Amygdala (tissue), 56 donors: ENCODE measurements around the gene TTC38.
A peak's percentile ranks its signal among the peaks of the same experiment; 100 is the strongest.
"Not testable (repeated sequence)": the region's sequence is repeated elsewhere in the genome, so short reads cannot be mapped to it uniquely, and the experiment has no call there.

Source experiments
- DNase-seq, 56 donors: peaks; one replicate each; lab custom pipeline; 2025; lab: John Stamatoyannopoulos, UW

Gene TTC38

DNA sequence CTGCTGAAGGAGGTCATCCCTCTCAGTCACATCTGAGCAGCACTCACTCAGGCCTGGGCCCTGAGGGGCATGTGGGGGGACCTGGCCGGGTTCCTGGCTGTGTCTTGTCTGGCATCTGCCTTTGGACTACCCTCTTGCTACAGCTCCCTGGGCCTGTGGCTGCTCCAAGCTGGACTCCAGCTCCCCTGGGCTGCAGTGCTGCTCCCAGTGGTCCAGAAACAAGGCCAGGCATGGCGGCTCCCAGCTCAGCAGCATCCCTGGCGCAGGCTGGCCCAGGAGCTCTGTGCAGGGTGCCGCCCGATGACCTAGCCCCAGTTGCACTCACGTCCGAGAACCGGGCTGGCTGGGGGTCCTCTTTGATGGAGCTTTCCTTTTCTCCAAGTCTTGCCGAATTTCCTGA is 23.0 kb upstream of the TTC38 start:
- no peak for DNase-seq

DNA sequence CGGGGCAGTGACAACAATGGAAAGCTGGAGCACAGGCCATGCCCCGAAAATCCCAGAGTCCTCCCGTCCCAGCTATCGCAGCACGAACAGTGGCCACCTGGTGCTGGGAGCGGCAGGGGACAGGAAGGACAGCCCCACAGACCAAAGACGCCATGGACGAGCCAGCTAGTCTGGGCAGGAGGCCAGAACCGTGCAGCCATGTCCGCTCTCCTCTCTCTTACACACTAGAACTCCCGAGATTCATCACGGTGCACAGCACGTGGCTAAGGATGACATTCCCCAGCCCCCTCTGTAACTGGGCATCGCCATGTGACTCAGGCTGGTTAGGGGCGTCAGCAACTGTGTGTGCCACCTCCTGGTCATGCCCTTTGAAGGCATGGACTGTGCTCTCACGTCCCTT is 22.3 kb upstream of the TTC38 start:
- peak in 27 of 56 donors; percentile 11 to 77 (median 40) for DNase-seq

DNA sequence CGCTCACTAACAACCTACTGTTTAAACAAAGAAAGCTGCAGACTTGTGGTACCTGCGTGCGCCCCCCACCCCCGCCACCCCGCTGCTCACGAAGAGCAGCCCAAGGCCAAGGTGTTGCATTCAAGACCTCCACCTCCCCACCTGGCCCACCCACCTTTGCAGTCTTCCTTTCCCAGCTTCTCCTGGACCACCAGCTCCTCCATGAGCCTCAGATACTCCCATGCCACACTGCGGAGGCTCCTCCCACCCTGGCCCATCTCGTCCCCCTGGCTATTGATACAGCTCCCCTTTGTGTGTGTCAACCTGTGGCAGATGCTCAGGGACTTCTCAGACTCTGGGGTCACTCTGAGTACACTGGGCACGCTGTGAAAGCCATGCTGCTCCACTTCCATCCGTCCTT is 21.6 kb upstream of the TTC38 start:
- no peak for DNase-seq

DNA sequence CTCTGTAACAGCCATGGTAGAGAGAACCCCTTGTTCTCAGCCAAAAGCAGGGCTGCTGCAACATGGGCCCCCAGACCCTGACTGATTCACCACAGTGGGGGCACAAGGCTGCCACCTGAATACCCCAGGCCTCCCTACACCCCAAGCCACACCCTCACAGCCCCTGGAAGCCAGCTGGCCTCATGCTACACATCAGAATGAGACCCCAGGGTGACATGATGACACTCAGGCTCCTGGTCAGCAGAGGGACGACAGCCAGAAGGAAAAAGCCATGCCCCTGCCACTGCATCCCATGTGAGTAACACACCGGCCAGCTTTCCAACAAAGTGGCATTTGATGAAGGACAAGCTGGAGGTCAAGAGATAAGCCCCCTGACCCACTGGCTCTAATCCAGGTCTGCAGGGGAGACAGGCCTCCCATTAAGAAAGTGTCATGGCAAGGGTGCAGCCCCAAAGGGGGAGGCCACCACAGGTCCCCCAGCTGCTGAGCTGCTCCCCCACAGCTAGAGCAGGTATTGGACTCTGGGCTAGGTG is 20.3 kb upstream of the TTC38 start:
- DNase-seq: no peak

DNA sequence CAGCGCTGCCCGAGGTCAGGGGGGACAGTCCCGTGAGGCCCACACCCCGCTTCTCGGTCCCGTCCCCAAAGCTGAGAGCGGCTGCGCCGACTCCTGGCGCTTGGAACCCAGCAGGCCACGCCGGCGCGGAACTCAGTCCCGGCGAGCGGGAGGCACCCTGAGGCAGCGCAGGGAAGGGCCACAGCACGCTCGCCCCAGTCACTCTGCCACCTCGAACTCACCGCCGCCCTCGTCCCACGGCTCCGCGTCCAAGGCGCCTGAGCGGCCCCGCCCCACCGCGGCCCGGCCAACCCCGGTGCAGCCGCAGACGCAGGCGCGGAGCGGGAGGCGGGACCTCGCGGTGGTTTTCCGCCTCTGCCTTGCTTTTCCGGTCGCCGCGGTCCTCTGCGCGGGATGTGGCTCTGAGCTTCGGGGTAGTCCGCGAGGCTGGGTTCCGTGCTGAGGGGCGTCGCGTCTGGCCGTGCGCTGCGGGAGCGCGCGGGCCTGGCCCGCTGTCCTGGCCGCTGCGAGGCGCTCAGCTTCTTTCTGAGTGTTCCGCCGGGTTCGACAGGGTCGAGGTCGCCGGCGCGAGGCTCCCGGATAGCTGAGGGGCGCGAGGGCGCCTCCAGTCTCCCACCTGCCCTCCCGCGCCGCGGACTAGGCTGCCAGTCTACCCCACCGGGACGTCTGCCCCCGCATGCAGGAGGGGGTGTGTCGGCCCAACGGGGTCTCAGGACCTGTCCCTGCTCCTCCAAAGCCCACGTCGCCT is 17.6 kb upstream of the TTC38 start, which contains the start of gene CDPF1:
Gene CDPF1, minus strand, starts transcription at position 259 of the 748 bp plus-strand sequence. CDS start 2,009 bp downstream, outside the sequence.
- DNase-seq: peak in 55 of 56 donors; percentile 44 to 94 (median 81)

DNA sequence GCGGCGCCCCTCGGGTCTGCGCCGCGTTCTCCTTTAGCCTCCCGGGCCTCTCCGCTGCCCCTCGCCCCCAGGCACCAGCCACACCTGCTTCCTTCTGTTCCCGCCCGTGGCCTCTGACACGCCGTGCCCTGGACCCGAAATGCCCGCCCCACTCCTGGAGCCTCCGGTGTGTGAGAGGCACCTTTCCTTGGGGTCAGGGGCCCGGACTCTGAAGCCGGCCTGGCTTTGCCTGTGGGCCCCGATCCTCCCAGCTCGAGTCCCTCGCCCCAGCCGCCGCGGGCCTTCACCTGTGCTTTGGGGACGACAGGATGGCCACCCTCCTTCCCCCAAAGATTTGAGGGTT is 17.1 kb upstream of the TTC38 start:
- DNase-seq: no peak

DNA sequence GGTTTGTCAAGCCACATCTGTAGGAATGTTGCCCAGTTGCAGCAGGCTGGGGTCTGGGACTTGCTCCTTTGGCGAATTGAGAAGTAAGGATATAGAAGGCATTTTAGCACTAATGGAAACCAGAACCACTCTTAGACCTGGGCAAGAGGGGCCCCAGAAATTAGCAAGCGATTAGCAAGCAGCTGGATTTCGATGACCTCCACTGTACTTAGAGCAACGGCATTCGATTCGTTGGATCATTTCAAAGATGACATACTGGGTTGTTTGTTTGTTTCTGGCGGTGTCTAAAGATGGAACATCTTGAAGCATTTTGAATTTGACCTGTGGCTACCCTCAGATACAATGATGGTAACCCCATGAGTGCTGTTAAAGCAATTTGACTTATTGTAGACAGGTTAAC is 16.5 kb upstream of the TTC38 start:
- no peak for DNase-seq

DNA sequence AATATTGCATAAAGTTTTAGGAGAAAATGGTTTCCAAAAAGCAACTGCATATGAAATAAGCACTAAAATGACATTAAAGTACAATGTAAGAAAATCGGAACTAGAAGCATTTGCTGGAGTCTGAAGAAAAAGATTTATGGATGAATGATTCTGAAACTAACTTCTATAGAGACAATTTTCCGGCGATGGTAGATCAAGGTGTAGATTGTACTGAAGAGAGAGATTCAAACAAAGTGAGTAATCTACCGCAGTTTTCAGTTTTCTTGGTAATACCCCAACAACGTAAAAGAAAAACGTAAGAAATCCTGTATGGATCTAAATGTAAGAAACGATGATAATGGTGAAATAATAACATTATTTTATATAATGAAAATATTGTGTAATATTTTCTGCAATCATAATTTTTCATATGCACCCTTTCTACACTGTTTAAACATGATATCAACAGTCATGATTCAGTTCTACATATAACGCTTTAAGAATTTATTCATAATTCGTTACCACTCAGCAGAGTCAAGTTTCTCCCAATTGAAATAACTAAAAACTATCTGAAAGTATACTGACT is 15.9 kb upstream of the TTC38 start:
- DNase-seq: no peak

DNA sequence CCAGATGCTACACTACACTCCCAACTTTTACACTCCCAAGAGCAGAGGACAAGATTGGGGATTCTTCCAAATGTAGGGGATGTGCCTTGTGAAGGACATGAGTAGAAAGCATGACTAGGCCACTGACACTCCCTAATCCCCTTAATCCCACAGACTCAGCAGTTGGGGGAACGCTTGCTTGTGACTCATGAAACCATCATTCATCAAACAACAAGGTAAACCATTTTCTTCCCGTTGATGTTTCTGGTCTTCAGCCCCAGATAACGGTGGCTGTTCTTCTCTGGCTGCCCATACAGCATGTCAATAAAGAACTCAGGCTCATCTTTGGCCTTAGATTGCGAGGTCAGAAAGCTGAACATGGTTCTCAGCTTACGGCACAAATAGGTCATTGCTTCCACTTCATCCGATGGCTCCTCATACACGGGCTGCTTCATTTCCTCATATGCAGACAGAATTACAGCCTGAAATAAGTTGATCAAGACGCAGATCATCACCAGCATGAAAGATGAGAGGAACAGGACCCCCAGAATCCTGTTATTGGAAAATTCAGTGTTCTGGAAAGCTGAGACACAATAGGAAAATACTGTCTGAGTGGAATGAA is 11.3 kb upstream of the TTC38 start:
- no peak for DNase-seq

DNA sequence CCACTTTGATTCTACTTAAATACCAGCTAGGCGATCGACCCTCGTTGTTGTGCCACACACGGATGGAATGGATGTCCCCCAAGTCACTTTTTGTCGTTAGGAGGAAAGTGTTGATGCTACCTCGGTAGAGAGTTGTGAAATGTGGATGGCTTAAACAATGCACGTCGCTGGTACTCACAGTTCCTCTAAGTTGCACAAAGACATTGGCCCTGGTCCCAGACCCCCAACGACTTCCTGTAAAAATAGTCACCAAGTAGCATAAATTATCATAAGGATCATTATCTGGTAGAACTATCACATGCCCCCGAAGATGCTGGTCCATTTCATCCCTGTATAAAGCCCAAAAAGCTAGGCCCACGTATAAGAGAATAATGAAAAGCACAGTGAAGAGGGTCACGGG is 8.4 kb upstream of the TTC38 start:
- no peak for DNase-seq

DNA sequence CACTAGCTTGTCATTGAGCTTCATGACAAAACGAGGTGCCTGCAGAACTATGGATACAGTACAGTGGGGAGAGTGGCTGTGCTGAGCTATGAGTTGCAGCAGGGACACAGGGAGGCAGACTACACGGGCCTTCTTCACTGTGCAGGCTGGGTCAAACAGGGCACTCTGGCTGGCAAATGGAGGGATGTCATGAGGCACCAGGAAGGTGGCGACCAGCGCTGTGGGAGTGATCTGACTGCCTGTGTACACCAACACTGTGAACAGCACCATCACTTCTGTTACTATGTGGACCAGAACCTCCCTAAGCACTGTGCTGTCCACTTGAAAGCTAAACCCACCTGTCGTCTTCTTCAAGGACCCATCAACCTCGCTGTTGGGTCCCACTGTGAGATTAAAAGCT is 7.8 kb upstream of the TTC38 start:
- no peak for DNase-seq

DNA sequence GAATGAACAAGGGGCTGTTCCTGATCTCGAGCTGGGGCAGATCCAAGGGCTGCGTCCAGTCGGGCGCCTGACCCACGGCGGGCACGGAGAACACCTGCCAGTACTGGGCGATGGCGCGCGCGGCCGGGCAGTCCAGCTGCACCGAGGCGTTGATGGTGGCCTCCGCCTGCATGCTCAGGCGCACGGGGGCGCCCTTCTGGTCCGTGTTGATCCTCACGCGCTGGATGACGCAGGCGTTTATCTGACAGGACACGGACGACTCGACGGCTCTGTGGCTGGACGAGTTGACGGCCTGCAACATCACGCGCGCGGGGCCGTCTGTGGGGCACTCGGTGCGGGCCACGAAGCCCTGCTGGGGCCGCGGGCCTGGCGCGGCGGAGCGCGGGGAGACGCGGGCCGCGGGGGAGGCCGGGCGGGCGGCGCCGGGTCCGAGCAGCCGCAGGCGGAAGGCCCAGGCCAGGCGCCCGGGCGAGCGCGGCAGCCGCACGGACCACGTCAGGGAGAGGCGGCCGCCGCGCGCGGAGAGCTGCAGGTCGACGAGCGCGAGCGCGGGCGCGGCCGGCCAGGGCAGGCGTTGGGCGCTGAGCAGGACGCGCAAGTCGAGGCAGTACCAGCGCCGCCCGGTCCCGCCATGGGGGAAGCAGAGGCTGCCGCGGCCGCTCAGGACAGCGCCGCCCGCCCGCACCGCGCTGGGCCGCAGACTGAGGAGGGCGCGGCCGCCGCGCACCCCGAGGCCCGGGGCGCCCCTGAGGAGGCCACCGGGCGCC is 5.2 kb upstream of the TTC38 start:
- DNase-seq: peak in 9 of 56 donors; percentile 10 to 58 (median 16)

DNA sequence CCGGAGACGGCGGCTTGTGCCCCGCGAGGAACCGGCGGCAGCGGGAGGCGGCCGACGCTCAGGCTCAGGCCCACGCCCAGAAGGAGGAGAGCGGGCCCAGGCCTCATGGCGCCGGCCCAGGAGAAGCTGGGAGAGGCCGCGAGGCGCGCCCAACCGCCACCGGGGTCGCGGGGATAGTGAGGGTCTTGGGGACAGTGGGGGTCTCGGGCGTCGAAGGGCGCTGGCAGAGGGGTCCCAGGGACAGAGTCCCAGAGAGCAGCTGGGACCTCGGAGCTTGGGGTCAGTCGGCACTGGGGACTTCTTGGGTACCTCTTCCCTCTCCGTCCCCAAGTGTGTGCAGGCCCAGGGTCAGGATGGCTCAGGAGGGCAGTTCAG is 4.6 kb upstream of the TTC38 start, which contains the start of gene PKDREJ:
Gene PKDREJ, minus strand, starts transcription at position 128 of the 375 bp plus-strand sequence. Its CDS starts 21 bp downstream, at position 107.
- DNase-seq: no peak

DNA sequence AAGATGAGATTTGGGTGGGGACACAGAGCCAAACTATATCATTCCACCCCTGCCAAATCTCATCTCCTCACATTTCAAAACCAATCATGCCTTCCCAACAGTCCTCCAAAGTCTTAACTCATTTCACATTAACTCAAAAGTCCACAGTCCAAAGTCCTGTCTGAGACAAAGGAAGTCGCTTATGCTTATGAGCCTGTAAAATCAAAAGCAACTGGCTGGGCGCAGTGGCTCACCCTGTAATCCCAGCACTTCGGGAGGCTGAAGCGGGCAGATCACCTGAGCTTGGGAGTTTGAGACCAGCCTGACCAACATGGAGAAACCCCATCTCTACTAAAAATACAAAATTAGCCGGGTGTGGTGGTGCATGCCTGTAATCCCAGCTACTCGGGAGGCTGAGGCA is 3.3 kb upstream of the TTC38 start:
- DNase-seq: not testable (repeated sequence)

DNA sequence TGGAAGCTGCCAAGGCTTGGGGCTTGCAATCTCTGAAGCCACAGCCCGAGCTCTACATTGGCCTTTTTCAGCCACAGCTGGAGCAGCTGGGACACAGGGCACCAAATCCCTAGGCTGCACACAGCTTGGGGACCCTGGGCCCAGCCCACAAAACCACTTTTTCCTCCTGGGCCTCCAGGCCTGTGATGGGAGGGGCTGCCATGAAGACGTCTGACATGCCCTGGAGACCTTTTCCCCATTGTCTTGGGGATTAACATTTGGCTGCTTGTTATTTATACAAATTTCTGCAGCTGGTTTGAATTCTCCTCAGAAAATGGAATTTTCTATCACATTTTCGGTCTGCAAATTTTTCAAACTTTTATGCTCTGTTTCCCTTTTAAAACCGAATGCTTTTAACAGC is 2.2 kb upstream of the TTC38 start:
- not testable (repeated sequence) for DNase-seq

DNA sequence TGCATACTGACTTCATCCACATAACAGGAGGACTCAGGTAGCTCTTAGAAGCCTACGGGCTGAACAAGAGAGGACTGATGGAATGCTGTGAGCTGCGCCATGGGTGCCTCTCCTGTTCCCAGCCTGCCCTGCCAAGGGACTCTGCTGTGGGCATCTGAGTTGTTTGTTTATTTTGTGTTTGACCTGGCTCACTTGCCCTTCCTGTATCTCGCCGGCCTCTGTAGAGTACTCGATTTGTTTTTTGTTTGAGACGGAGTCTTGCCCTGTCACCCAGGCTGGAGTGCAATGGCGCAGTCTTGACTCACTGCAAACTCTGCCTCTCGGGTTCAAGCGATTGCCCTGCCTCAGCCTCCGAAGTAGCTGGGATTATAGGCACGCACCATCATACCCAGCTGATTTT is 1.8 kb downstream of the TTC38 start:
- DNase-seq: no peak

DNA sequence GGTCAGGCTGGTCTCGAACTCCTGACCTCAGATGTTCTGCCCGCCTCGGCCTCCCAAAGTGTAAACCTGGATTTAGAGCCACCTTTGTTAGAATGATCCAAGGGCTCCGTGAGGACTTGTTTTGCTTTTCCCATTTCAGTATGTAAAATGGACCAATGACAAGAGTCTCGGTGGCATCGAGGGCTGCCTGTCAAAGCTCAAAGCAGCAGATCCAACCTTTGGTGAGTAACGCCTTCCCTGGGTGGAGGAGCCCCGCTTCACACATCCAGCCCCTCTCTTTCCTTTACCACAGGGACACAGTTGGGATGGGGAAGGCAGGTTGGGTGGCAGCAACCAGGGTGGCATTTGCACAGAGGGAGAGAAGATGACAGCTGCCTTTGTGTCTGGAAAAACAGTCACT is 4.4 kb downstream of the TTC38 start:
- DNase-seq: no peak

DNA sequence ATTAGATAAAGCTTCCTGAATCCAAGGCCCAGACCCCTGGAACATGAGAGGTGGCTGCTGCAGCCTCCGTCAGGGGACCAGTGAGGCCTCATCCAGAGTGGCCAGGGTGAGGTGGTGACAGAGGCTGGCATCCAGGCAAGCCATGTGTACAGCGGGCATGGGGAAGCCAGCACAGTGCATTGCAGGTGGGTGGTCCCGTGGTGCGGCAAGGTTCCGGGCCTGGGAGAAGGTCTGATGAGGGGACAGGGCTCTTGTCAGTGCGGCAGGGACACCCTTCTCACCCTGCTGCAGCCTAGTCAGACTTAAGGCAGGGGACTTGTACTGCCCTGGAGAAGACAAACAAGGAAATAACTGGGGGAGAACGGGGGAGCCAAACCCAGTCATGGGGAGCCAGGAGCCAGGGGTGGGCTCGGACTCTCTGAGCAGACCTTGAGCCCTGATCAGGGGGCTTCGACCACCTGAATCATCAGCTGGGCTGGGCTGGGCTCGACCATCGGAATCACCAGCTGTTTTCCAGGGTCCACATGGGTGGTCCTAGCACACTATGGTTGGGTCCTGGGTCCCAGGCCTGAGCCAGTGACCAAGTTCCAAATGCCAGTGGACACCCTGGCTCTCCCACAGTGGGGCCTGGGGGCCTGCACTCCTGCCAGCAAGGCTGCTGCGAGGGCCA is 5.1 kb downstream of the TTC38 start:
- no peak for DNase-seq

DNA sequence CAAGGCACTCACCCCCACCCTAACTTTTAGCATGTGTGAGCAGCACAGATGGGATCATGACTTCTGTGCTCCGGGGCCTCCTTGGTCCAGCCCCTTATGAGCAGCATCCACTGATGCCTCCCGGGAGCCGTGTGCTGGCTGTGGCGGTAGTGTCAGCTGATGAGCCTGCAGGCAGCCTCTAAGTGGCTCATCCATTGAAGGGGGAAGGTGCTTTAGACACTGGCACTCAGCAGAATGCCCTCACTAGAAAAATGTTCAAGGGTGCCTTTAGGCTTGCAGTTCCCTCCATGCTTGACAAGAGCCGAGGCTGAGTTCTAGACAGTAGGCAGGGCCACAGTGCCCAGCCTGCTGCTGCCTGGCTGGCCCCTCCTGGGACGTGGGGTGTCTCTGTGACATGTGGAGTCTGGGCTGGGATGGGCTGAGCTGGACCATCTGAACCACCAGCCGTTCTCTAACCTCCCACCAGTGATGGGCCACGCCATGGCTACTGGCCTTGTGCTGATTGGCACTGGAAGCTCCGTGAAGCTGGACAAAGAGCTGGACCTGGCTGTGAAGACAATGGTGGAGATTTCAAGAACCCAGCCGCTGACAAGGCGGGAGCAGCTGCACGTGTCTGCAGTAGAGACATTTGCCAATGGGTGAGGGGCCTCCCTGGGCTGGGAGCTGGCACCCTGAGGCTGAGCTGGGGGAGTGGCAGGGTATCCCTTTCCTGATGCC is 5.8 kb downstream of the TTC38 start:
- no peak for DNase-seq

DNA sequence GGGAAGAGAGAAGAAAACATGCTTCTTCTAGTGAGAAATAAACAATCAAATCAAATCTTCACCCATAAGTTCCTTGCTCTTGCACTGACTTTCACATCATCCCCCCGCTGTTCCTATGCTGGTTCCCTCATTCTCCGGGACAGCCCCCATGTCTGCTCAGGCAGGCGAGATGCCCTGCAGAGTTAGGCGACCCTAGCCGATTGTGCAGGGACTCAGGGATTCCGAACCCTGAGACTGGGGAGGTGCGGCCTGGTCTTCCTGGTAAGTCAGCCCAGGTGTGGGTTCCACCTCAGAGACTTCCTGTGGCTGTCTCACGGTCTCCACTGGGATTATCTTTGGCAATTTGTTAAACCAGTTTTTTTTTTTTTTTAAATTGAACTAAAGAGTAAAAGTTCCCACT is 6.6 kb downstream of the TTC38 start:
- no peak for DNase-seq
